GM12865 (cell line): ENCODE measurements around the gene PRR29.
"Not testable (repeated sequence)": the region's sequence is repeated elsewhere in the genome, so short reads cannot be mapped to it uniquely, and the experiment has no call there.

Experiments used
- DNase-seq: peaks from one replicate; pipeline ENCODE4 v3.0.0; 2010; ENCODE audit warnings: low read depth
- H3K4me3 ChIP-seq: 2 replicates; pipeline ENCODE4 v1.5.1; 2011; ENCODE audit warnings: mild to moderate bottlenecking, low read depth, low read length, control low read depth
- CTCF ChIP-seq: IDR thresholded peaks from 2 replicates; pipeline ENCODE4 v1.5.1; 2011; ENCODE audit warnings: low read length, control low read depth, low read depth, inconsistent platforms; ENCODE audit not compliant: insufficient read depth; ENCODE audit errors: missing control alignments

PRR29 gene

GRCh38 chr17:63974594-63975192 lies 23.5 kb upstream of the PRR29 start:
- no peak overlapping the region for H3K4me3 ChIP-seq
- no peak for TF ChIP-seq CTCF
- no peak for DNase-seq

GRCh38 chr17:63975541-63976092 lies 22.5 kb upstream of the PRR29 start:
- no peak overlapping the region for H3K4me3 ChIP-seq
- DNase-seq = no peak
- no peak for TF ChIP-seq CTCF

GRCh38 chr17:63976702-63977101 lies 21.4 kb upstream of the PRR29 start:
- no peak for TF ChIP-seq CTCF
- H3K4me3 ChIP-seq = no peak overlapping the region
- no peak for DNase-seq

- TF ChIP-seq CTCF = no peak
- no peak overlapping the region for H3K4me3 ChIP-seq
- DNase-seq = no peak
Measured at GRCh38 chr17:63978272-63979200, 19.6 kb upstream of the PRR29 start.

GRCh38 chr17:63982641-63983040 lies 15.5 kb upstream of the PRR29 start:
- DNase-seq, H3K4me3 ChIP-seq: not testable (repeated sequence)

GRCh38 chr17:63983320-63983719 lies 14.8 kb upstream of the PRR29 start:
- no peak overlapping the region for H3K4me3 ChIP-seq
- DNase-seq = no peak
- TF ChIP-seq CTCF = no peak

- TF ChIP-seq CTCF = no peak
- no peak for DNase-seq
- H3K4me3 ChIP-seq = no peak overlapping the region
Measured at GRCh38 chr17:63984236-63984635, 13.9 kb upstream of the PRR29 start.
